Skin of body (tissue), 2 donors: ENCODE data around the gene CDT1. TPM values are rescaled to one million over a fixed set of nuclear protein-coding genes. Genes with fewer than 3 reads are reported as not detected.

Source experiments
- DNase-seq: peaks from one replicate; lab custom pipeline; 2025; lab: John Stamatoyannopoulos, UW
- total RNA-seq: library from RNA; depleted of rRNA; stranded (reverse); fragments of >200 nt; gene quantifications from one replicate; pipeline ENCODE4 v1.2.3, GENCODE V29; 2014

Gene CDT1
- total RNA-seq, 1 donor from 2014 or later, result 7.9 TPM

DNA sequence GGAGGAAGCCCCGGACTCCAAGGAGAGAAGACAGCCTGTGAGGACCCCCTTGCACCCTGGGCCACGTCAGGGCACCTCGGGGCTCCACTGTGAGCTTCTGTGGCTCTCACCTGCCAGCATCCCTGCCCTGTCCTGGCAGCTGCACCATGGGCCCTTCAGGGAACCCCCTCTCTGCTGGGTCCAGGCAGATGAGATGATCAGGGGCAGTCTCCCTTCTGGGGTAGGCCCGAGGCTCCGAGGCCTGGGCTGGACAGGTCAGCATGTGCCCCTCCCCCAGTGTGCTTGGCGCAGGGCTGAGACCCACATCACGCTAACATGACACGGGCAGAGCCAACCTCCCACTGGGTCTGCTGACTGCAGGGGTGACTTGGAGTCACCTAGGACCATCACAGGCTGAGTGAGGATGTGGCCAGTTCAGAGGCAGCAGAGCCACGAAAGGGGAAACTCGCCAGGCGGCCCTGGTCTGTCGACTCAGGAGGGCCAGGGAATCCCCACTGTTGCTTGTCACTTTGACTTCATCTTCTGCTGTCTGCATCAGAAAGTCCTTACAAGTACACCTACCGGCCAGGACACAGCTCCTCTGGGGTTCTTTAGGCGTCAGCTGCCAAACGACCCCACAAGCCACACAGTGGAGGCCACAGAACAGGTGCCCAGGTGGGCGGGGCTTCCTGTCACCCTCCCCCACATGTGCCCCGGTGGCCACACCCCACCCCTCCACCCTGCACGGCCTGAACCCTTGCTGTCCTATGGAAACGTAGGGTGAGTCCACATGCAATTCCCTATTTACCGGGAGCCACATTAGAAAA lies 50.9 kb downstream of the CDT1 start:
- no peak for DNase-seq

GRCh38 chr16:88855176-88855575 lies 51.6 kb downstream of the CDT1 start:
- no peak for DNase-seq

DNA sequence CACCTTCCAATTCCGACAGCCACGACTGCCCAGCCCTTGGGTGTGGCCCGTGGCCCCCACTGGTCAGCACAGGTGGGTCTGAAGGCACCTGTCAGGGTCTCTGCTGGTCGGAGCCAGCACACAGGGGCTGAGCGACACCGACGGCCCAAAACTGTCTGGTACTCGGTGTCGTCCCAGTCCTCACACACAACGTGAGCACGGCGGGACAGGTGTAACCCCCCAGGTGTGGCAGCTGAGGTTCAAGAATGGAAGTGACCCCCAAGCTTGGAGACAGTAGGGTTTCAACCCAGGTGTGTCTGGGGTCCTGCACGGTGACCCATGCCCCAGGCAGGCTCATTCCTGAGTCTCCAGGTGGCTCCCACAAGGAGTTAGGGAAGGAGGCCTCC lies 52.1 kb downstream of the CDT1 start:
- DNase-seq, result no peak

DNA sequence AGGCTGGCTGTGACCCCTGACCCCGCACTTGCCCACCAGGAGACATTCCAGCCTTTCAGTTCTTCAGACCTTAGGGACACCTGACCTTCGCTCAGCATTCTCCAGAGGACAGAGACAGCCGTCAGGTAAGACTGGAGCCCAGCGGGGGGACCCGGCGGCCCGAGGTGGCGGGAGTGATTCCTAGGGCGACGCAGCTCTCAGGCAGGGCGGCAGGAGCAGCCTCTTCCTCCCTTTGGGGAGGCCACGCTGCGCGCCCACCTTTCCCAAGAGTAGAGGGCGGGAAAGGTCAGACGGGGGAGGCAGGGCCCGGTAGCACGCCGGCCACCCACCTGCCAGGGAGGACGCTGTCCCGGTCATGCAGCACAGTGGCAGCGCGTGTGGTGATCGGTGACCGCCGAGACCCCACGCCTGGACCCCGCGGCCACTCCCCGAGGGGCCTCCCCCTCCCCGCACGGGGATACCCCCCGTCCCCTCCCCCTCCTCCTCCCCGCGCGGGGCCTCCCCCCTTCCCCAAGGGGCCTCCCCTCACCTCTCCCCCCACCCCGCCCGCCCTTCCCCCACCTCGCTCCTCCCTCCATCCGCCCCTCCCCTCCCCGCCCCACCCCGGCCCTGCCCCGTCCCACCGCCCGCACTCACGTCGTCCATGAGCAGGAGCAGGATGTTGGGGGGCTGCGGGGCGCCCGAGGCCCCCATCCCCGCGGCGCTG lies 52.7 kb downstream of the CDT1 start:
- DNase-seq, result no peak

- peak; percentile 94 for DNase-seq
Observed at GRCh38 chr16:88856828-88857727, 53.5 kb downstream of the CDT1 start, which contains the start of the genes GALNS and TRAPPC2L. TSS of gene GALNS (minus strand) at chr16:88856947. CDS start at chr16:88856877, 70 bp downstream. TSS of gene TRAPPC2L (plus strand) at chr16:88857127. CDS start at chr16:88857151, 24 bp downstream.

GRCh38 chr16:88857728-88858339 lies 54.2 kb downstream of the CDT1 start:
- peak; percentile 22 for DNase-seq

Other genes starting within 250 kb of the CDT1 start
- gene ZC3H18, start 233.4 kb upstream of the CDT1 start, total RNA-seq, result 13.6 TPM
- 0.39 TPM for gene IL17C, start 165.2 kb upstream of the CDT1 start, total RNA-seq
- gene CYBA, start 152.7 kb upstream of the CDT1 start, total RNA-seq, result 77.4 TPM
- gene MVD, start 140.7 kb upstream of the CDT1 start, total RNA-seq, result 39.9 TPM
- 0.79 TPM for gene SNAI3, start 117.3 kb upstream of the CDT1 start, total RNA-seq
- gene RNF166, start 97.4 kb upstream of the CDT1 start, total RNA-seq, result 9.7 TPM
- gene CTU2, start 97.3 kb upstream of the CDT1 start, total RNA-seq, result 5.5 TPM
- 84.4 TPM for gene PIEZO1, start 18.6 kb upstream of the CDT1 start, total RNA-seq
- 31.4 TPM for gene APRT, start 8.1 kb downstream of the CDT1 start, total RNA-seq
- 18.1 TPM for gene GALNS, start 53.2 kb downstream of the CDT1 start, total RNA-seq
- 18.5 TPM for gene TRAPPC2L, start 53.3 kb downstream of the CDT1 start, total RNA-seq
- not detected for gene PABPN1L, start 62.9 kb downstream of the CDT1 start, total RNA-seq
- 1.7 TPM for gene CBFA2T3, start 173.4 kb downstream of the CDT1 start, total RNA-seq